Psoas muscle (tissue), 8 donors: ENCODE results near the gene SKIDA1. TPM values are rescaled to one million over a fixed set of nuclear protein-coding genes. Genes with fewer than 3 reads are reported as not detected.

Source experiments
- ATAC-seq, 4 donors: fragments of 200-7000 bp; cut with Tn5 transposase; one replicate each; pipeline ENCODE4 v1.9.1; 2020; ENCODE audit warnings: moderate library complexity in 3 of 4, mild to moderate bottlenecking in 2 of 4
- DNase-seq, 2 donors: peaks; one replicate each; pipeline ENCODE4 v3.0.0-alpha.2; 2020
- H3K27ac ChIP-seq: fragments of 200-600 bp; one replicate; pipeline ENCODE4 v1.8.0; 2022
- H3K27me3 ChIP-seq, 3 donors: fragments of 200-600 bp in 1 of 3; one replicate each; pipeline versions ENCODE4 v1.6.1 to v1.8.0; 2013 to 2022; ENCODE audit warnings: low read length in 2 of 3, mild to moderate bottlenecking in 2 of 3, moderate library complexity in 1 of 3; ENCODE audit not compliant: insufficient read depth in 3 of 3
- H3K36me3 ChIP-seq, 2 donors: fragments of 200-600 bp in 1 of 2; one replicate each; pipeline versions ENCODE4 v1.6.1 to v1.8.0; 2013 to 2022; ENCODE audit warnings: low read depth in 1 of 2, mild to moderate bottlenecking in 1 of 2, moderate library complexity in 1 of 2; ENCODE audit not compliant: insufficient read depth in 1 of 2
- H3K4me1 ChIP-seq: fragments of 200-600 bp; one replicate; pipeline ENCODE4 v1.8.0; 2022
- H3K4me3 ChIP-seq: fragments of 200-600 bp; one replicate; pipeline ENCODE4 v1.8.0; 2022; ENCODE audit warnings: mild to moderate bottlenecking
- H3K9me3 ChIP-seq: fragments of 200-600 bp; one replicate; pipeline ENCODE4 v1.8.0; 2022
- CTCF ChIP-seq: fragments of 200-600 bp; IDR thresholded peaks from one replicate; pipeline ENCODE4 v1.8.0; 2022; ENCODE audit warnings: antibody characterized with exemption
- WGBS, 3 donors: extraction: QIAGEN DNeasy Blood & Tissue Kit; methylation state at CpG; one replicate each; pipeline versions ENCODE4 v1.1.6 to v1.1.7; 2013; 5-methylcytosine and 5-hydroxymethylcytosine counted together
- intact Hi-C, 2 donors: fragments of 100-400 bp; cut with DNase I; formaldehyde crosslinking; loops; one replicate each; pipeline versions ENCODE4 v1.11.0 to v1.14.2; 2022
- polyA plus RNA-seq, 3 donors: library from polyadenylated mRNA; stranded (reverse); fragments of 200-250 nt; gene quantifications; one replicate each; pipeline ENCODE4 v1.2.3, GENCODE V29; 2013
- total RNA-seq, 4 donors: library from RNA; stranded (reverse); fragmentation: NEBNext Ultra II Directional in 2 of 4; extraction: Animal tissue kit (Norgen Biotek cat#: 25700) in 2 of 4; gene quantifications; one replicate each; pipeline versions ENCODE4 v1.2.1 to v1.2.4, GENCODE V29; 2021 to 2023
- donor health status: healthy with polysubstance abuse.
- donor health status: DM: no; HTN: no; CAD: no; lungs with moderate emphysema.
- donor health status: Bipolar disorder and iron deficiency.
- donor health status: healthy.
- donor health status: DM: yes; HTN: yes; CAD: no.
- donor health status: DM: no; HTN: no; CAD: no.
- donor health status: DM: no; HTN: no; CAD: no.
- donor health status: DM: yes; HTN: yes; CAD: no.

Gene SKIDA1
- total and polyA plus RNA-seq, 7 donors: 0.04 to 0.79 (median 0.21) TPM

- Histone ChIP-seq H3K27me3 (no peaks in the 10 kb centered on the region), H3K4me1 (peaks cover 27% of the 10 kb centered on the region), H3K36me3 (peaks cover 0 to 43% of the 10 kb centered on the region in 2 donors), H3K27ac (peak overlapping the region; percentile 99), H3K9me3 (no peaks in the 10 kb centered on the region), H3K4me3 (peak overlapping the region; percentile 84)
- ATAC-seq (no peak), DNase-seq (no peak)
- no peak for TF ChIP-seq CTCF
- WGBS, 3 donors: 11 to 31% (median 14%) methylated on average over 9 of the region's 9 CpGs
- intact Hi-C loops: no loop called here
These were observed 10.0 kb upstream of the SKIDA1 start for GRCh38 chr10:21535494-21535965.

- Histone ChIP-seq H3K4me1 (peaks cover 32% of the 10 kb centered on the region), H3K9me3 (no peaks in the 10 kb centered on the region), H3K4me3 (peak overlapping the region; percentile 84), H3K27ac (peak overlapping the region; percentile 99), H3K27me3 (no peaks in the 10 kb centered on the region), H3K36me3 (peaks cover 0 to 36% of the 10 kb centered on the region in 2 donors)
- 1 to 2% (median 2%) methylated on average over 43 to 96 of the region's 96 CpGs for WGBS, 3 donors
- ATAC-seq: peak; percentile 13 to 44 (median 34)
- TF ChIP-seq CTCF: no peak
- intact Hi-C loops: loop anchor here in 1 of 2 donors (5.0 kb wide), 1 partner anchor 782 kb away; the partner anchor contains the start of gene COMMD3
- peak; percentile 70 to 79 for DNase-seq
These were observed 9.4 kb upstream of the SKIDA1 start for GRCh38 chr10:21534604-21535493.

- no peaks in the 10 kb centered on the region for H3K9me3 ChIP-seq
- no peak for DNase-seq
- TF ChIP-seq CTCF: no peak
- intact Hi-C loops: loop anchor here in 1 of 2 donors (5.0 kb wide), 1 partner anchor 783 kb away; the partner anchor contains the start of gene COMMD3
- peak overlapping the region; percentile 84 for H3K4me3 ChIP-seq
- H3K4me1 ChIP-seq: peaks cover 32% of the 10 kb centered on the region
- no peaks in the 10 kb centered on the region for H3K27me3 ChIP-seq
- peak overlapping the region; percentile 99 for H3K27ac ChIP-seq
- H3K36me3 ChIP-seq: peaks cover 0 to 30% of the 10 kb centered on the region in 2 donors
- no peak for ATAC-seq
- 0 to 1% (median 0%) methylated on average over 4 to 24 of the region's 26 CpGs for WGBS, 3 donors
These were observed 8.8 kb upstream of the SKIDA1 start for GRCh38 chr10:21534280-21534586.

- ATAC-seq (peak; percentile 86 to 98 (median 94)), DNase-seq (peak; percentile 97 to 98)
- H3K4me3 ChIP-seq: peak within 1 kb of the TSS; percentile 84
- peak within 1 kb of the TSS; percentile 99 for H3K27ac ChIP-seq
- WGBS, 3 donors: 0 to 1% (median 1%) methylated on average over 32 to 74 of the region's 74 CpGs
- intact Hi-C loops: loop anchor here in 1 of 2 donors (5.0 kb wide), 1 partner anchor 784 kb away; the partner anchor contains the start of gene COMMD3
- no peaks in the 10 kb centered on the region for H3K9me3 ChIP-seq
- H3K36me3 ChIP-seq: peaks cover 0 to 24% of the 10 kb centered on the region in 2 donors
- H3K27me3 ChIP-seq: no peaks in the 10 kb centered on the region
- peaks cover 32% of the 10 kb centered on the region for H3K4me1 ChIP-seq
- peak; percentile 35 for TF ChIP-seq CTCF
These were observed 8.2 kb upstream of the SKIDA1 start, which contains the start of gene MLLT10 for GRCh38 chr10:21533467-21534279. Gene MLLT10, plus strand, starts transcription at chr10:21534232. Its CDS starts 413 bp downstream, at chr10:21534645.
